Measurements from ENCODE around the gene DNAJB5. TPM values are rescaled to one million over a fixed set of nuclear protein-coding genes. Genes with fewer than 3 reads are reported as not detected.

Gene DNAJB5
- total and polyA plus RNA-seq, 7 donors: 0.92 to 58.7 (median 27.8) TPM

DNA sequence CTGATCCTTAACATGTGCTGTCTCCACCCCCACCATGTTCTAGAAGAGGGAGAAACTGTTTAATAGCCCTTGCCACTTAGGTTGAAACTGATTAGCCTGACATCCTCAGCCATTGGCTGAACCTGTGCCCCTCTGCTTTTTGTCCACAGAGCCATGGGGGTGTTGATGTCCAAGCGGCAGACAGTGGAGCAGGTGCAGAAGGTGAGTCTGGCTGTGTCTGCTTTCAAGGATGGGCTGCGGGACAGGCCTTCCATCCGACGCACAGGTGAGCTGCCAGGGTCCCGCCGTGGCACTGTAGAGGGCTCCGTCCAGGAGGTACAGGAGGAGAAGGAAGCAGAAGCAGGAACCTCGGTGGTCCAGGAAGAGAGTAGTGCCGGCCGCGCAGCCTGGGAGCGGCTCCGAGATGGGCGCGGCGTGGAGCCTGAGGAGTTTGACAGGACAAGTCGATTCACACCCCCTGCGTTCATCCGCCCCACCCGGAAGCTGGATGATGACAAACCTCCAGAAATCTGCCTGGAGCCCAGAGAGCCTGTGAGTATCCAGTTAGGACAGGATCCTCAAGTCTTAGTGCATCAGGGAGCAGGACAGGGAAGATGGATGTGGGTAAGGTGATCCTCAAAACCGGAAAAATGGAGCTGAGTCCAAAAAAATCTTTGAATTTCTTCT, 18.3 kb upstream of the DNAJB5 start:
- Histone ChIP-seq H3K36me3 (no peaks in the 10 kb centered on the region), H3K27ac (no peak overlapping the region), H3K4me3 (no peak overlapping the region), H3K4me1 (no peaks in the 10 kb centered on the region), H3K9me3 (no peaks in the 10 kb centered on the region), H3K27me3 (peaks cover 0 to 15% (median 0%) of the 10 kb centered on the region in 3 donors)
- intact Hi-C loops (cut with DNase I): no loop called here
- no peak for TF ChIP-seq POLR2AphosphoS5 (IDR thresholded peaks at IDR 0.05)
- no peak for TF ChIP-seq EP300 (IDR thresholded peaks at IDR 0.05)
- TF ChIP-seq POLR2A (IDR thresholded peaks at IDR 0.05): no peak
- TF ChIP-seq, protein P1, sequence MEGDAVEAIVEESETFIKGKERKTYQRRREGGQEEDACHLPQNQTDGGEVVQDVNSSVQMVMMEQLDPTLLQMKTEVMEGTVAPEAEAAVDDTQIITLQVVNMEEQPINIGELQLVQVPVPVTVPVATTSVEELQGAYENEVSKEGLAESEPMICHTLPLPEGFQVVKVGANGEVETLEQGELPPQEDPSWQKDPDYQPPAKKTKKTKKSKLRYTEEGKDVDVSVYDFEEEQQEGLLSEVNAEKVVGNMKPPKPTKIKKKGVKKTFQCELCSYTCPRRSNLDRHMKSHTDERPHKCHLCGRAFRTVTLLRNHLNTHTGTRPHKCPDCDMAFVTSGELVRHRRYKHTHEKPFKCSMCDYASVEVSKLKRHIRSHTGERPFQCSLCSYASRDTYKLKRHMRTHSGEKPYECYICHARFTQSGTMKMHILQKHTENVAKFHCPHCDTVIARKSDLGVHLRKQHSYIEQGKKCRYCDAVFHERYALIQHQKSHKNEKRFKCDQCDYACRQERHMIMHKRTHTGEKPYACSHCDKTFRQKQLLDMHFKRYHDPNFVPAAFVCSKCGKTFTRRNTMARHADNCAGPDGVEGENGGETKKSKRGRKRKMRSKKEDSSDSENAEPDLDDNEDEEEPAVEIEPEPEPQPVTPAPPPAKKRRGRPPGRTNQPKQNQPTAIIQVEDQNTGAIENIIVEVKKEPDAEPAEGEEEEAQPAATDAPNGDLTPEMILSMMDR (IDR thresholded peaks at IDR 0.05): no peak
- 83 to 91% methylated on average over 21 of the region's 21 CpGs for WGBS, 2 donors
- DNase-seq: no peak

DNA sequence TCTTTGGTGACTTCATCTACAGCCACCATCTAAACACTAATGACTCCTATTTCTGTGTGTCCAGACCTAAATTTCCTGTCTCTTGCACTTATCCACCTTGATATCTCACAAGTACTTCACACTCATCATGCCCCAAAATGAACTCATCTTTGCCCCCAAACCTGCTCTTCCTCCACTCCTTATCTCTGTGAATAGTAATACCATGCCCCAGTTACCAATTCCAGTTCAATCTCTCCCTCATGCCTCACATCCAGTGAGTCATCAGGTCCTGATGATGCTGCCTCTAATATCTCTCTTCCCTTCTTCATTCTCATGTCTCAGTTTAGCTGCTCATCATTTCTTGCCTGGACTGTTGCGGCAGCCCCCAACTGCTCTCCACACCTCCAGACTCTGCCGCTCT, 14.9 kb upstream of the DNAJB5 start:
- no peak for DNase-seq
- intact Hi-C loops (cut with DNase I): no loop called here
- Histone ChIP-seq H3K36me3 (no peaks in the 10 kb centered on the region), H3K4me3 (no peak overlapping the region), H3K27ac (no peak overlapping the region), H3K27me3 (no peaks in the 10 kb centered on the region), H3K9me3 (no peaks in the 10 kb centered on the region), H3K4me1 (no peaks in the 10 kb centered on the region)
- TF ChIP-seq EP300 (IDR thresholded peaks at IDR 0.05) (no peak), POLR2A (IDR thresholded peaks at IDR 0.05) (no peak), POLR2AphosphoS5 (IDR thresholded peaks at IDR 0.05) (no peak)
- TF ChIP-seq, protein P1 (IDR thresholded peaks at IDR 0.05): no peak
- 90 to 95% methylated on average over 2 of the region's 2 CpGs for WGBS, 2 donors

DNA sequence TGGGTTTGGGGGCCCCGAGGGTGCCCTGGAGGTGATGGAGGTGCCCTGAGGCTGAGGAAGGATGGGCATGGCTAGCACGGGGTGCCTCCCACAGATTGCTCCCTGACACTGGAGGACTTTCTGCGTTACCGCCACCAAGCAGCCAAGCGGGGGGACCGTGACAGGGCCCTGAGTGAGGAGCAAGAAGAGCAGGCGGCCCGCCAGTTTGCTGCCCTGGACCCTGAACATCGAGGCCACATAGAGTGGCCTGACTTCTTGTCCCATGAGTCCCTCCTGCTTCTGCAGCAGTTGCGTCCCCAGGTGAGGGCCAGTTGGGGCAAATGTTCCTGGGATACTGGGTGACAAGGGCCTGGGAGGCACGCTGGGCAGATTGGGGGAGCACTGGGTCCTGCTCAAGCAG, 13.1 kb upstream of the DNAJB5 start:
- Histone ChIP-seq H3K9me3 (no peaks in the 10 kb centered on the region), H3K4me1 (no peaks in the 10 kb centered on the region), H3K27me3 (no peaks in the 10 kb centered on the region), H3K27ac (no peak overlapping the region), H3K36me3 (no peaks in the 10 kb centered on the region), H3K4me3 (no peak overlapping the region)
- 84 to 92% methylated on average over 11 of the region's 11 CpGs for WGBS, 2 donors
- no peak for DNase-seq
- intact Hi-C loops (cut with DNase I): no loop called here
- TF ChIP-seq POLR2A (IDR thresholded peaks at IDR 0.05) (no peak), EP300 (IDR thresholded peaks at IDR 0.05) (no peak), POLR2AphosphoS5 (IDR thresholded peaks at IDR 0.05) (no peak)
- TF ChIP-seq, protein P1 (IDR thresholded peaks at IDR 0.05): no peak

DNA sequence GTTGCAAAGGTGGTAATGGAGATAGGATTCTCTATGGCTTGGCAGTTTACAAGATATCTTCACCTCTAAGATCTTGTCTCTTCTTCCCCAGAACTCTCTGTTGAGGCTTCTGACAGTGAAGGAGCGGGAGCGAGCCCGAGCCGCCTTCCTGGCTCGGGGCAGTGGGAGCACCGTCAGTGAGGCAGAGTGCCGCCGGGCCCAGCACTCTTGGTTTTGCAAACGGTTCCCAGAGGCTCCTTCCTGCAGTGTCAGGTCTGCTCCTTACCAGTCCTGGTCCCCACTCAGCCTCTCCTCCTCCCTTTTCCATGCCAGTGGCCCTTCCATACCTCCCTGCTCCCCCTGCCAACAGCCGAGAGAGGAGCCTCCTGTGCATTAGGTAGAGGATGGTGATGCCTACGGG, 12.6 kb upstream of the DNAJB5 start:
- H3K4me1 ChIP-seq: no peaks in the 10 kb centered on the region
- TF ChIP-seq EP300 (IDR thresholded peaks at IDR 0.05) (no peak), POLR2A (IDR thresholded peaks at IDR 0.05) (no peak), POLR2AphosphoS5 (IDR thresholded peaks at IDR 0.05) (no peak)
- TF ChIP-seq, protein P1 (IDR thresholded peaks at IDR 0.05): no peak
- H3K9me3 ChIP-seq: no peaks in the 10 kb centered on the region
- H3K4me3 ChIP-seq: no peak overlapping the region
- no peaks in the 10 kb centered on the region for H3K27me3 ChIP-seq
- no peak for DNase-seq
- WGBS, 2 donors: 87 to 89% methylated on average over 11 of the region's 11 CpGs
- no peaks in the 10 kb centered on the region for H3K36me3 ChIP-seq
- intact Hi-C loops (cut with DNase I): no loop called here
- no peak overlapping the region for H3K27ac ChIP-seq
